HEK293 (cell line): ENCODE data around the gene RBM46.

Source experiments
- BCL11A ChIP-seq: fragments of 450-650 bp; formaldehyde crosslinking; IDR thresholded peaks from 2 replicates; pipeline ENCODE4 v1.5.1; 2016; ENCODE audit warnings: low read depth, missing biosample characterization, missing genetic modification characterization
- BCL6B ChIP-seq: fragments of 450-650 bp; formaldehyde crosslinking; IDR thresholded peaks from 2 replicates; pipeline ENCODE4 v1.5.1; 2017; ENCODE audit warnings: missing biosample characterization, missing genetic modification characterization
- CTCF ChIP-seq: fragments of 450-650 bp; formaldehyde crosslinking; IDR thresholded peaks from 2 replicates; pipeline ENCODE4 v1.5.1; 2016; ENCODE audit warnings: missing biosample characterization, missing genetic modification characterization
- ELK4 ChIP-seq: IDR thresholded peaks from 2 replicates; pipeline ENCODE4 v1.6.1; 2011; ENCODE audit warnings: mild to moderate bottlenecking, low read depth, low read length, borderline replicate concordance
- GFI1B ChIP-seq: fragments of 450-650 bp; formaldehyde crosslinking; IDR thresholded peaks from 2 replicates; pipeline ENCODE4 v1.5.1; 2016; ENCODE audit warnings: missing biosample characterization, missing genetic modification characterization
- SETDB1 ChIP-seq: IDR thresholded peaks from one replicate; pipeline ENCODE4 v1.6.1; 2017; ENCODE audit warnings: mild to moderate bottlenecking, low read length, moderate library complexity, mixed read lengths; ENCODE audit not compliant: insufficient read length
- ZBTB44 ChIP-seq: fragments of 450-650 bp; IDR thresholded peaks from 2 replicates; pipeline ENCODE4 v1.5.1; 2018; ENCODE audit warnings: missing biosample characterization, mild to moderate bottlenecking, missing genetic modification characterization
- ZNF146 ChIP-seq: fragments of 450-650 bp; formaldehyde crosslinking; IDR thresholded peaks from 2 replicates; pipeline ENCODE4 v1.5.1; 2016; ENCODE audit warnings: missing biosample characterization, missing genetic modification characterization
- ZNF18 ChIP-seq: fragments of 450-650 bp; formaldehyde crosslinking; IDR thresholded peaks from 2 replicates; pipeline ENCODE4 v1.5.1; 2016; ENCODE audit warnings: missing biosample characterization, missing genetic modification characterization
- ZNF24 ChIP-seq: fragments of 450-650 bp; formaldehyde crosslinking; IDR thresholded peaks from 2 replicates; pipeline ENCODE4 v1.5.1; 2016; ENCODE audit warnings: missing biosample characterization, missing genetic modification characterization
- ZNF555 ChIP-seq: fragments of 450-650 bp; formaldehyde crosslinking; conservative IDR thresholded peaks from 2 replicates; pipeline ENCODE4 v1.5.1; 2017; ENCODE audit warnings: missing biosample characterization, mild to moderate bottlenecking, missing genetic modification characterization, inconsistent platforms

GRCh38 chr4:154836030-154836429 lies 55.0 kb downstream of the RBM46 start:
- TF ChIP-seq CTCF (tag by site-specific recombination) (no peak), ZNF146 (no peak), ZBTB44 (tag by site-specific recombination) (no peak), ELK4 (no peak), BCL11A (tag by site-specific recombination) (no peak), SETDB1 (no peak), BCL6B (tag by site-specific recombination) (no peak), ZNF18 (tag by site-specific recombination) (no peak), ZNF555 (tag by site-specific recombination) (no peak), GFI1B (tag by site-specific recombination) (no peak), ZNF24 (tag by site-specific recombination) (no peak)
